ENCODE data around the gene MFRP. TPM values are rescaled to one million over a fixed set of nuclear protein-coding genes. Genes with fewer than 3 reads are reported as not detected.

Gene MFRP
- total and polyA plus RNA-seq, 7 donors, result 0.01 to 0.05 TPM; not detected in 5

DNA sequence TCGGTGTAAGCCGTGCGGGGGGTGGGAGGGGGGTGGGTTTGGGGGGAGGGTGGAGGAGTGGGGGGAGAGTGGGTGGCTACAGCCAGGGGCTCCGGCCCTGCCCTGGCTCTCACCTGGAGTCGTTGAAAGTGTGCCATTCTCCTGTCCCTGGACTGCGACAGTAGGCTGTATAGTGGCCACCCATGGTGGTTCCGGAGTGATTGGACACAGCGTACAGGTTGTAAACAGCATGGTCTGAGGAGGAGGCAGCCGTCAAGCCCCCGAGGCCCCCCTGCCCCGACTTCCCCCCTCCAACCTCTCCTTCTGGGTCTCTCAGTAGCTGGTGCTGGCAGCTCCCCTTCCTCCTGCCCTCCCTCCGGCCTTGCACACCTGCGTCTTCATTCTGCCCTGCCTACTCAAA lies 10.6 kb upstream of the MFRP start:
- Histone ChIP-seq H3K4me3 (peak overlapping the region; percentile 61), H3K27ac (peak overlapping the region; percentile 74), H3K36me3 (ENCODE audit: insufficient read depth in 1 of 2, low read depth in 1 of 2) (peaks cover 8 to 55% of the 10 kb centered on the region in 2 donors), H3K27me3 (ENCODE audit: insufficient read depth in 3 of 3, low read length in 2 of 3) (no peaks in the 10 kb centered on the region), H3K4me1 (peaks cover 36% of the 10 kb centered on the region), H3K9me3 (no peaks in the 10 kb centered on the region)
- TF ChIP-seq, protein P1, sequence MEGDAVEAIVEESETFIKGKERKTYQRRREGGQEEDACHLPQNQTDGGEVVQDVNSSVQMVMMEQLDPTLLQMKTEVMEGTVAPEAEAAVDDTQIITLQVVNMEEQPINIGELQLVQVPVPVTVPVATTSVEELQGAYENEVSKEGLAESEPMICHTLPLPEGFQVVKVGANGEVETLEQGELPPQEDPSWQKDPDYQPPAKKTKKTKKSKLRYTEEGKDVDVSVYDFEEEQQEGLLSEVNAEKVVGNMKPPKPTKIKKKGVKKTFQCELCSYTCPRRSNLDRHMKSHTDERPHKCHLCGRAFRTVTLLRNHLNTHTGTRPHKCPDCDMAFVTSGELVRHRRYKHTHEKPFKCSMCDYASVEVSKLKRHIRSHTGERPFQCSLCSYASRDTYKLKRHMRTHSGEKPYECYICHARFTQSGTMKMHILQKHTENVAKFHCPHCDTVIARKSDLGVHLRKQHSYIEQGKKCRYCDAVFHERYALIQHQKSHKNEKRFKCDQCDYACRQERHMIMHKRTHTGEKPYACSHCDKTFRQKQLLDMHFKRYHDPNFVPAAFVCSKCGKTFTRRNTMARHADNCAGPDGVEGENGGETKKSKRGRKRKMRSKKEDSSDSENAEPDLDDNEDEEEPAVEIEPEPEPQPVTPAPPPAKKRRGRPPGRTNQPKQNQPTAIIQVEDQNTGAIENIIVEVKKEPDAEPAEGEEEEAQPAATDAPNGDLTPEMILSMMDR (IDR thresholded peaks at IDR 0.05), result no peak
- WGBS, 3 donors, result 28 to 51% (median 44%) methylated on average over 9 to 13 of the region's 13 CpGs
- DNase-seq (no peak), ATAC-seq (no peak)
- intact Hi-C loops (cut with DNase I), result loop anchor here (2.0 to 10.0 kb wide), 2 partner anchors 18 to 118 kb away; no protein-coding TSS in a partner anchor

DNA sequence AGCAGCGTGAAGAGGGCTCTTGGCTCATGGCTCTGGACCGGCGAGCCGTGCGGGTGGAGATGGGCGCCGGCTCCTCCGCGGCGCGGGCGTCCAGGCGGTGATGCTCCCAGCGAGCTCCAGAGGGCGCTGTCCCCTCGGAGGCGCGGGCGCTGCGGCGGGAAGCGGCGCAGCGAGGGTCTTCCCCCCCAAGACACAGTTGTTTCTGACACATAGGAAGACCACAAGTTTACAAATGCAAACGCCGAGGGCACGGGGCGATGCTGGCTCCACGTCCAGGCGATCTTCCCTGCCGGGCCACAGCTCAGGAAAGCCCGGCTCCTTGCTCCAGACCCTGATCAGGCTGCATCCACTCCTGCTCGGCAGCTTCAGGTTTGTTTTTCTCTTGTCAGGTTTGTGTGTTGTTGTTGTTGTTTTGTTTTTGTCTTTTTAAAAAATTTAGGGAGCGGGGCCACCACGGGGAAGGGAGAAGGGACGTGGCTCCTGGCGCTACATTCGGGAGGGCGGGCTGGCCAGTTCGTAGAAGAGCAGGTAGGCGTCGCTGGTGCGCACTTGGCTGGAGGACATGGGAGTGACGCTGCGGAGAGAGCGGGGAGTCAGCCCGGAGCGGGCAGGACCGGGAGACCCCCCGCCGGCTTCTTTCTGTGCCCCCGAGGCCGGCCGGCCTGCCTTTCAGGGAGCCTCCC lies 10.0 kb upstream of the MFRP start:
- DNase-seq, result peak; percentile 84 to 93
- H3K4me3 ChIP-seq, result peak overlapping the region; percentile 61
- ATAC-seq, result peak; percentile 57 to 71 (median 62)
- 6 to 15% (median 7%) methylated on average over 48 to 54 of the region's 54 CpGs for WGBS, 3 donors
- intact Hi-C loops (cut with DNase I), result loop anchor here (1.0 to 10.0 kb wide), 3 partner anchors 18 to 118 kb away; no protein-coding TSS in a partner anchor
- peak overlapping the region; percentile 74 for H3K27ac ChIP-seq
- no peaks in the 10 kb centered on the region for H3K27me3 ChIP-seq (ENCODE audit: insufficient read depth in 3 of 3, low read length in 2 of 3)
- H3K4me1 ChIP-seq, result peaks cover 31% of the 10 kb centered on the region
- TF ChIP-seq, protein P1 (IDR thresholded peaks at IDR 0.05), result peak; percentile 79
- H3K9me3 ChIP-seq, result no peaks in the 10 kb centered on the region
- peaks cover 8 to 55% of the 10 kb centered on the region in 2 donors for H3K36me3 ChIP-seq (ENCODE audit: insufficient read depth in 1 of 2, low read depth in 1 of 2)

DNA sequence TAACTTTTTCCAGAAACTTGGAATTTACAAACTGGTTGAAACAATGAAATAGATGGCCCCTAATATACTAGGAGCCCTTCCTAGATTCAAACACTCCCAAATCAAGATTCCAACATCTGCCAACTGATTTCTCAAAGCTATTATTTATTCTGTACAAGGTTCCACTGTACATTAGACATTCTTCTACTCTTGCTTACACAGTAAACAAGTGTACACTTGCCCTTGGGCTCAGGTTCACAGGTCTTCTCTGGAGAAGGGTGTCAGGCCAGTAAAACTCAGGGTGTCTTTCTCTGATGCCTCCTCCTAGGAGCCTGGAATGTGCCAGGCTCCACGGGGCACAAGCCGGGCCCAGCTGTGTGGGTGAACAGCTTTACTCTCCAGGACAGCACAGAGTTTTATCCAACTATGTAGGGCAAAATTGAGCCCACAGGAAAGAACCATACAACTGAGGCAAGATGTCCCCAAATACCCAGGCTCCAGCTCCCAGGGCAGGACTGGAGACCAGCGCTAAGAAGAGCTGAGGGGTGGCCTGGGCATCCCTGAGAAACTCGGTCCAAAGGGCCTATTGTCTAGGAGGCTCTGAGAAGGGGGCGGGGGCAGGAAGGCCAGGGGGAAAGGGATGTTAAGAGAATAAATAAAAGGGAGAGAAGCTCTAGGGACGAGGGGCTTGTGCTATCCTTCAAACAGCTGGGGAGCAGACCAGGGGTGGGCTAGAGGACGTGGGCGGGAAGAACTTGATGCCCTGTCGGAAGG lies 8.8 kb upstream of the MFRP start:
- WGBS, 3 donors, result 57 to 69% (median 68%) methylated on average over 9 of the region's 9 CpGs
- intact Hi-C loops (cut with DNase I), result loop anchor here in 1 of 2 donors (10.0 kb wide), 1 partner anchor 120 kb away; no protein-coding TSS in a partner anchor
- Histone ChIP-seq H3K4me1 (peaks cover 21% of the 10 kb centered on the region), H3K4me3 (no peak overlapping the region), H3K36me3 (ENCODE audit: insufficient read depth in 1 of 2, low read depth in 1 of 2) (peaks cover 8 to 55% of the 10 kb centered on the region in 2 donors), H3K27me3 (ENCODE audit: insufficient read depth in 3 of 3, low read length in 2 of 3) (no peaks in the 10 kb centered on the region), H3K9me3 (no peaks in the 10 kb centered on the region), H3K27ac (peak overlapping the region; percentile 30)
- DNase-seq (peak in 1 of 2 donors; percentile 36), ATAC-seq (no peak)
- TF ChIP-seq, protein P1 (IDR thresholded peaks at IDR 0.05), result no peak

DNA sequence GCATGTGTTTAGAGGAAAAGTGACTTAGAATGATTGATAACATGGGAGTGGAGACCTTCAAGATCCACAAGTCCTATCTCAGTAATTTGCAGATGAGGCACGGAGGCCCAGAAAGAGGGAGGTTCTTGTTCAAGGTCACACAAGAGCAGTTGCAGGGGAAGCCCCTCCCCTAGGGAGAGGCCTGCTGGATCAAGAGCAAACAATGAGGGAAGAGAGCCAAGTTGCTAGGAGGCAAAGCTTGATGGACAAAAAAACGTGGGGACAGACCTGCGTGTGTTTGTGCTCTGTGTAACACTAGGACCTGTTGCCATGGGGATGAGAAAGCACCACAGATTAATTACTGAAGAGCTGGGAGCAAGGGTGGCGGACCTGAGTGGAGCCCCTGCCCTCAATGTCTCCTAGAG lies 6.4 kb upstream of the MFRP start:
- peaks cover 10% of the 10 kb centered on the region for H3K4me1 ChIP-seq
- no peak overlapping the region for H3K4me3 ChIP-seq
- intact Hi-C loops (cut with DNase I), result loop anchor here in 1 of 2 donors (10.0 kb wide), 1 partner anchor 122 kb away; no protein-coding TSS in a partner anchor
- peak in 3 of 4 donors; percentile 16 to 21 (median 20) for ATAC-seq
- 18 to 24% (median 24%) methylated on average over 4 of the region's 4 CpGs for WGBS, 3 donors
- H3K9me3 ChIP-seq, result no peaks in the 10 kb centered on the region
- peak in 1 of 2 donors; percentile 34 for DNase-seq
- no peaks in the 10 kb centered on the region for H3K27me3 ChIP-seq (ENCODE audit: insufficient read depth in 3 of 3, low read length in 2 of 3)
- peaks cover 0 to 32% of the 10 kb centered on the region in 2 donors for H3K36me3 ChIP-seq (ENCODE audit: insufficient read depth in 1 of 2, low read depth in 1 of 2)
- TF ChIP-seq, protein P1 (IDR thresholded peaks at IDR 0.05), result no peak
- no peak overlapping the region for H3K27ac ChIP-seq
